T-helper 1 cell treated with Interleukin-12 subunit alpha and Interleukin-12 subunit beta and Interleukin-4 antibody, amounts not matched to agents 30 μg/mL and 1 μg/mL, for 36 hours (primary cell): ENCODE measurements around the gene METAP1D.

Experiments used
- H3K27ac Mint-ChIP-seq: one replicate; pipeline ENCODE4 v1.8.0; 2021; ENCODE audit warnings: mild to moderate bottlenecking, mixed read lengths
- H3K27me3 Mint-ChIP-seq: one replicate; pipeline ENCODE4 v1.8.0; 2021; ENCODE audit warnings: low read depth, mixed read lengths
- H3K36me3 Mint-ChIP-seq: one replicate; pipeline ENCODE4 v1.8.0; 2021; ENCODE audit warnings: low read depth, mixed read lengths
- H3K4me1 Mint-ChIP-seq: one replicate; pipeline ENCODE4 v1.8.0; 2021; ENCODE audit warnings: low read depth, mixed read lengths
- H3K4me3 Mint-ChIP-seq: one replicate; pipeline ENCODE4 v1.8.0; 2021; ENCODE audit warnings: mild to moderate bottlenecking, moderate library complexity, mixed read lengths
- H3K9me3 Mint-ChIP-seq: one replicate; pipeline ENCODE4 v1.8.0; 2021; ENCODE audit warnings: mixed read lengths

Gene METAP1D

GRCh38 chr2:172012677-172013391, 13.1 kb downstream of the METAP1D start:
- Mint-ChIP-seq H3K4me1 (peaks cover 27% of the 10 kb centered on the region), H3K27me3 (peaks cover 8% of the 10 kb centered on the region), H3K27ac (no peak overlapping the region), H3K36me3 (peaks cover 9% of the 10 kb centered on the region), H3K9me3 (no peaks in the 10 kb centered on the region), H3K4me3 (no peak overlapping the region)

DNA sequence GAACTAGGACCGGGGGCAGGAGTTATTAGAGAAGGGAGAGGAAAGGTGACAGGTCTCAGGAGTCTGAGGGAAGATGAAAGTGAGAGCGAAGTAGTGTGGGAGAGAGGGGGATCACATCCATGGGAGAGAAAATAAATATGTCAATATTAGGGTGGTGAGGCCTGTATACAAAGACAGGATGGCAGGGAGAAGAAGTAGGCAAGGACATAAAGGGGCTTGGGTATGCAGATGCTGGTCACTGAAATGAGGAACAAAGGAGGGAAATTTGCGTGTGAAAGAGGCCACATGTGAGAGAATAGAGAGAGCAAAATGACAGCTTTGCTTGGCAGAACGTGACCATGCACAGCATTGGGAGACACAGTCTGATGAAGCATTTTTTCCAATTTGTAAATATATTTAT, 13.6 kb downstream of the METAP1D start:
- Mint-ChIP-seq H3K36me3 (peaks cover 9% of the 10 kb centered on the region), H3K9me3 (no peaks in the 10 kb centered on the region), H3K27ac (no peak overlapping the region), H3K4me1 (peaks cover 27% of the 10 kb centered on the region), H3K4me3 (no peak overlapping the region), H3K27me3 (peaks cover 8% of the 10 kb centered on the region)

GRCh38 chr2:172021074-172021931, 21.6 kb downstream of the METAP1D start:
- H3K36me3 Mint-ChIP-seq, result peaks cover 5% of the 10 kb centered on the region
- no peaks in the 10 kb centered on the region for H3K9me3 Mint-ChIP-seq

DNA sequence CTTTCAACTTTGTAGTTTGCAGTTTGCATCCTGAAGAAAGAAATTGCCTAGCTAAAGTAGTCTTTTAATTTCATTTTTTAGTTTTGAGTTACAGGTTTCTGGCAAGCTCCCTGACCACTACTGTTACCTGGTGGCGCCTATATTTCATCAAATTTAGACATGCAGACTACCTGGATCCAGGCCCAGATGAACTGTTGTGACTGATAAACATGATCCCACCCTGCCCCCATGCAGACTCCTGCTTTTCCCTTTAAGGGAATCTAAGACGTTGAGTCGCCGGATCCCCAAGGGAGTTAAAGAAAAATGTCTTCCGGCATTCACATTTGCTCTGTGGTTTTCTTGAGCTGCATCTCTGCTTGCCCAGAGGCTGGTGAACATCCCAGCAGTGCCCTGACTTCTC, 22.2 kb downstream of the METAP1D start:
- peaks cover 5% of the 10 kb centered on the region for H3K4me1 Mint-ChIP-seq
- peaks cover 1% of the 10 kb centered on the region for H3K36me3 Mint-ChIP-seq
- H3K27me3 Mint-ChIP-seq, result no peaks in the 10 kb centered on the region
- H3K9me3 Mint-ChIP-seq, result no peaks in the 10 kb centered on the region
- H3K4me3 Mint-ChIP-seq, result no peak overlapping the region
- no peak overlapping the region for H3K27ac Mint-ChIP-seq

More at GRCh38 chr2:172021074-172021931, 21.6 kb downstream of the METAP1D start:
- Mint-ChIP-seq H3K27me3 (peaks cover 5% of the 10 kb centered on the region), H3K4me1 (peaks cover 5% of the 10 kb centered on the region), H3K4me3 (no peak overlapping the region), H3K27ac (no peak overlapping the region)

- Mint-ChIP-seq H3K4me1 (no peaks in the 10 kb centered on the region), H3K27me3 (no peaks in the 10 kb centered on the region), H3K27ac (no peak overlapping the region), H3K36me3 (no peaks in the 10 kb centered on the region), H3K4me3 (no peak overlapping the region), H3K9me3 (no peaks in the 10 kb centered on the region)
Observed at GRCh38 chr2:172031536-172031935, 31.8 kb downstream of the METAP1D start.

- Mint-ChIP-seq H3K4me1 (peaks cover 2% of the 10 kb centered on the region), H3K9me3 (no peaks in the 10 kb centered on the region), H3K36me3 (no peaks in the 10 kb centered on the region), H3K27ac (no peak overlapping the region), H3K27me3 (no peaks in the 10 kb centered on the region), H3K4me3 (no peak overlapping the region)
Observed at GRCh38 chr2:172038121-172038520, 38.4 kb downstream of the METAP1D start.

DNA sequence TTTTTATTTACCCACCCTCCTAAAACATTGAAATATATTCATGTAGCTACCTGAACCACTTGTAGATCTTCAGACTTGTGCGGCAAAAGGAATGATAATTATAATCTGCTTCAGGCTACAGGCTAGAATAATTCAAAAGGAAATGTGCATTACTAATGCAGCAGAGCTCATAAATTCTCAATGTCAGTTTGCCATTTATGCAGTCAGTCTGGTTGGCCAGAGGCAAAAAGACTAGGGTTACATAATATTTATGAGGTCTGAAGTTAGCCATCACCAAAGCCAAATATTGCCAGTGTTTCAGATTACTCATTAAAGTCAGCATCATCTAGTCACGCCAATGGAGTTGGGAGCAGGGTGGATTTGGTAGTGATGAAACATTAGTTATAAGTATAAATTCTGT, 38.9 kb downstream of the METAP1D start:
- H3K9me3 Mint-ChIP-seq, result no peaks in the 10 kb centered on the region
- H3K27me3 Mint-ChIP-seq, result no peaks in the 10 kb centered on the region
- no peaks in the 10 kb centered on the region for H3K36me3 Mint-ChIP-seq
- H3K4me1 Mint-ChIP-seq, result peaks cover 2% of the 10 kb centered on the region
- no peak overlapping the region for H3K4me3 Mint-ChIP-seq
- no peak overlapping the region for H3K27ac Mint-ChIP-seq

DNA sequence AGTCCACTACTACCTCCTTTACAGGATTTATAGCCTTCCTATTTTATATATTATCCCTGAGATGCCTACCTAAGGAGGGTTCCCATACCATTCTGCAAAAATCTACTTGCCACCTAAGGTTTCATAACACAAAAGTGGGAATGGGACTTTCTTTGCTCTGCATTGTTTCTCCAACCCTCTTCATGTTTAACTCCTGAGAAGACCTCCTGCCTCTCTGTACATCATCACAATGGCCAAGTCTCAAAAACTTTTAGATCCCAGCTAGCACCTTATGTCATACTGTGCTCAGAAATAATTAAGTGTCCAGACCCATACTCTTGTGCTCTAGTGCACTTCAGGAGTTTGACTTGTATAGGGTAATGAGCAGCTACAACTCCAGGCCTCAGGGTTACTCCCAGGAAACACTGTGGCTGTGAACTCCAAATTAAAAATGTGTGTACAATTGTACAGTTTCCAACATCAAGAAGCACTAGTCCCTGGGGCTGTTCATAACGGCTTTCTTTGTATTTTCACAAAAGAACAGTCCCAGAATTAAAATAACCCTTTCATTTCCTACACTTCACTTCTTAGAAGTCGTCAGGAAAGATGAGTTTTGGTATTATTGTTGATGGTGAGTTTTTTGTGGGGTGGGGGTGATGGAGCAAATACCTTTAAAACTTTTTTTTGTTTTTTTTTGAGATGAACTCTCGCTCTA, 39.4 kb downstream of the METAP1D start:
- H3K27ac Mint-ChIP-seq, result no peak overlapping the region
- H3K36me3 Mint-ChIP-seq, result no peaks in the 10 kb centered on the region
- H3K4me3 Mint-ChIP-seq, result no peak overlapping the region

DNA sequence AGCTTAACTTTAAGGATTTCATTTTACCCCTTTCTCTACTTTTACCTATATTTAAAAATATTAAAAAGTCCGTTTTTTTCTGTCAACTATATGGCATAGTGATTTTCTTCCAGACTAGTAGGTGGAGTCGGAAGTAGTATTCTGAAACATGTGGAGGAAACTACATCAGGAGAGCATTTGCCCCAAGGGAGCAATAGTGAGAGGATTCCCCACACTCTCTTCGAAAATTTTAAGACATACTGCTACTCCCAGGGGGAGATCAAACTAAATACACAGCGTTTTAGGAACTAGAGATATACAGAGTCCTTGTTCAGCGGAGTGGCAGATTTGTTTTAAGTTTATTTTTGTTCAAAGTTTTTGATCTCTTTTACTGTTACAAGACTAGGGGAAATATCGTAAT, 40.6 kb downstream of the METAP1D start:
- H3K4me3 Mint-ChIP-seq, result no peak overlapping the region
- no peaks in the 10 kb centered on the region for H3K9me3 Mint-ChIP-seq
- no peaks in the 10 kb centered on the region for H3K36me3 Mint-ChIP-seq
- H3K27ac Mint-ChIP-seq, result no peak overlapping the region
- H3K4me1 Mint-ChIP-seq, result peaks cover 2% of the 10 kb centered on the region
- no peaks in the 10 kb centered on the region for H3K27me3 Mint-ChIP-seq

More for the DNA sequence above, 39.4 kb downstream of the METAP1D start:
- Mint-ChIP-seq H3K27me3 (no peaks in the 10 kb centered on the region), H3K4me1 (peaks cover 2% of the 10 kb centered on the region), H3K9me3 (no peaks in the 10 kb centered on the region)

- no peak overlapping the region for H3K4me3 Mint-ChIP-seq
- H3K4me1 Mint-ChIP-seq, result peaks cover 4% of the 10 kb centered on the region
- no peak overlapping the region for H3K27ac Mint-ChIP-seq
- peaks cover 3% of the 10 kb centered on the region for H3K27me3 Mint-ChIP-seq
- H3K36me3 Mint-ChIP-seq, result no peaks in the 10 kb centered on the region
- H3K9me3 Mint-ChIP-seq, result no peaks in the 10 kb centered on the region
Observed at GRCh38 chr2:172046080-172046678, 46.4 kb downstream of the METAP1D start.

DNA sequence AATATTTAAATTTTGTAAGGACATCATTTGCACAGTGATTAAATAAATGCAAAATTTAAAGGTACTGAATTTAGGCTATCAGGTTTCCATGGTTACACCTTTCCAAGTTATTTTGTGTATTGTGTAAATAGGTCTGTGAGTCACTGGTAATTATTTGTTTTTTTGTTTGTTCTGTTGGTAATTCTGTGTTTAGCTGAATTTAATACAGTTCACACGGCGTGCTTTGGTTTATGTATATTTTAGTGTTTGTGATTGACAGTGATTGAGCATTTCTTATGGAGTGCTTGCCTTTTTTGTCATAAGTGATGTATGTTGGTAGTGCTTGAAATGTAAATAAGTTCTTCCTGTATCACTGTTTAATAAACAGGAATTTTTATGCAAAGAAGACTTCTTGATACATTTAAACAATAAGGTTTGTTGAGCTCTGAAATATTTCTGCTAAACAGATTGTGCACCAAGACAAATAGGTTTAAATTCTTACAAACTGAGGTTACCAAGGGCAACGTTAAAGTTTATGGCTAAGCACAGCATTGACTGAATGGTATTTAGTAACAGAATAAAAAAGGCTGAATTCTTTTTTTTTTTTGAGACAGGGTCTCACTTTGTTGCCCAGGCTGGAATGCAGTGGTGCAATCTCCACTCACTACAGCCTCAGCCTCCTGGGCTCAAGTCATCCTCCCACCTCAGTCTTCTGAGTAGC, 47.3 kb downstream of the METAP1D start:
- H3K4me3 Mint-ChIP-seq, result no peak overlapping the region
- no peaks in the 10 kb centered on the region for H3K9me3 Mint-ChIP-seq
- H3K36me3 Mint-ChIP-seq, result no peaks in the 10 kb centered on the region
- H3K27ac Mint-ChIP-seq, result no peak overlapping the region
- peaks cover 3% of the 10 kb centered on the region for H3K27me3 Mint-ChIP-seq
- peaks cover 4% of the 10 kb centered on the region for H3K4me1 Mint-ChIP-seq

DNA sequence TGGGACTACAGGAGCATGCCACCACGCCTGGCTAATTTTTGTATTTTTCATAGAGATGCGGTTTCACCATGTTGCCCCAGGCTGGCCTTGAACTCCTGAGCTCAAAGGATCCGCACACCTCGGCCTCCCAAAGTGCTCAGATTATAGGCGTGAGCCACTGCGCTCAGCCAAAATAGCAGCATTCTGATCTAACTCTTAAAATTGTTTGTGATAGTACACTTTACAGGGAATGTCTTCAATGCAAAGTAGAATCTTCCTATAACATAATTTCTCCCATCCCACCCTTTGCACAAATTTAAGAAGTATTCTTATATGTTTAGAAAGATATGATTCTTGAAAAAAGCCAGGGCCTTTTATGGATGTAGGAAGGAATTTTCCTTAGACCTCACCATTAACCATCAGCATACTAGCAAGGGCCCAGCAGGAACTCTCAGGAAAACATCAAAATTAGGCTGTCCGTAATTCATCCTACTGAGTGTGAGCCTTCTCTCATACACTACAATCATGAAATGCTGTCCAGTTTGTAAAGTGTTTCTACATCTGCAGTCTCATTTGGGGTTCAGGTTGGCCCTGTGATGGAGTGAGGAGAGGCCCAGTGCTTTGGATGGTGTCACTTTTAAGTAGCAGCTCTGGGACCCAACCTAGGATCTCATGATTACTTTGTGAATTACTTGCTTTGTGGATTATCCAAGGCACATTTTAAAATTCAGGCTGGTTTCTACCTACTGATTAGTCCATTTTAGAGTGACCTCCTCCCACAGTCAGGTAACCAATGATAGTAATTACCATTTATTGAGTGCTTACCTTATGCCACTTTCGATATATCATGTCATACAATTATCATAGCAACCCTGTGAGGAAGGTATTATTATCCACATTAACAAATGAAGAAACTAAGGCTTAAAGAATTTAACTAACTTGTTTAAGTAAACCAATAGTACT, 48.1 kb downstream of the METAP1D start:
- Mint-ChIP-seq H3K9me3 (no peaks in the 10 kb centered on the region), H3K36me3 (no peaks in the 10 kb centered on the region), H3K4me3 (no peak overlapping the region), H3K4me1 (peaks cover 4% of the 10 kb centered on the region), H3K27me3 (peaks cover 3% of the 10 kb centered on the region), H3K27ac (no peak overlapping the region)
